A673 (cell line): ENCODE measurements around the gene CALN1. TPM values are rescaled to one million over a fixed set of nuclear protein-coding genes. Genes with fewer than 3 reads are reported as not detected.

Experiments used
- BruUV-seq: library from RNA; stranded (reverse); fragments of 400-500 nt; replicated peaks from 2 replicates; lab custom pipeline; 2021; lab: Mats Ljungman, UMichigan
- CTCF ChIA-PET: fragments of 300-600 bp; sonication (Branson Sonifier 250); formaldehyde crosslinking; loops from one replicate; lab custom pipeline; 2022; ENCODE audit warnings: antibody characterized with exemption; lab: Charles Lee
- POLR2A ChIA-PET: fragments of 300-600 bp; sonication (Branson Sonifier 250); formaldehyde crosslinking; loops from one replicate; lab custom pipeline; 2022; ENCODE audit warnings: antibody characterized with exemption; ENCODE audit not compliant: low non-redundant PET; lab: Charles Lee
- DNase-seq: peaks from one replicate; pipeline ENCODE4 v3.0.0-alpha.2; 2015; ENCODE audit warnings: low spot score
- H3K27ac ChIP-seq: fragments of 200-600 bp; sonication (generic); 2 replicates; pipeline ENCODE4 v1.5.1; 2016; ENCODE audit warnings: mixed run types, low read depth, mild to moderate bottlenecking, mixed read lengths, antibody characterized with exemption, low read length; ENCODE audit not compliant: poor library complexity, severe bottlenecking
- H3K27me3 ChIP-seq: fragments of 200-600 bp; sonication (generic); replicated peaks from 2 replicates; pipeline ENCODE4 v1.6.1; 2017; ENCODE audit warnings: mixed run types, low read depth, mild to moderate bottlenecking, mixed read lengths, antibody characterized with exemption, low read length; ENCODE audit not compliant: insufficient read depth, poor library complexity
- H3K36me3 ChIP-seq: fragments of 200-600 bp; sonication (generic); 2 replicates; pipeline ENCODE4 v1.6.1; 2016; ENCODE audit warnings: mixed run types, mild to moderate bottlenecking, mixed read lengths, antibody characterized with exemption, low read length; ENCODE audit not compliant: insufficient read depth, poor library complexity, severe bottlenecking
- H3K4me1 ChIP-seq: fragments of 200-600 bp; sonication (generic); 2 replicates; pipeline ENCODE4 v1.6.1; 2017; ENCODE audit warnings: mixed run types, mild to moderate bottlenecking, mixed read lengths, antibody characterized with exemption, low read length; ENCODE audit not compliant: insufficient read depth, poor library complexity, severe bottlenecking
- H3K4me3 ChIP-seq: fragments of 200-600 bp; sonication (generic); 2 replicates; pipeline ENCODE4 v1.5.1; 2016; ENCODE audit warnings: low read depth, mixed run types, mild to moderate bottlenecking, mixed read lengths, low read length; ENCODE audit not compliant: poor library complexity, severe bottlenecking
- H3K9me3 ChIP-seq: fragments of 200-600 bp; sonication (generic); 2 replicates; pipeline ENCODE4 v1.6.1; 2016; ENCODE audit warnings: mixed run types, low read depth, mild to moderate bottlenecking, mixed read lengths, antibody characterized with exemption, low read length; ENCODE audit not compliant: poor library complexity, severe bottlenecking
- CTCF ChIP-seq: fragments of 300-800, 200-600 bp; sonication (generic); conservative IDR thresholded peaks from 2 replicates; pipeline ENCODE4 v1.5.1; 2017; ENCODE audit warnings: low read depth, mild to moderate bottlenecking, antibody characterized with exemption, low read length, moderate library complexity, mixed read lengths
- EZH2 ChIP-seq: fragments of 200-600 bp; sonication (generic); IDR thresholded peaks from 2 replicates; pipeline ENCODE4 v1.6.1; 2017; ENCODE audit warnings: borderline replicate concordance, low read depth, mild to moderate bottlenecking, mixed read lengths, antibody characterized with exemption, low read length; ENCODE audit not compliant: poor library complexity, severe bottlenecking
- intact Hi-C: fragments of 100-400 bp; cut with micrococcal nuclease; formaldehyde crosslinking; loops from one replicate; pipeline ENCODE4 v1.10.0; 2022; ENCODE audit not compliant: unreplicated experiment
- total RNA-seq: library from RNA; stranded (reverse); gene quantifications from 2 replicates; pipeline ENCODE4 v1.2.3, GENCODE V29; 2021

CALN1 gene
- total RNA-seq, 1 experiment from 2014 or later: not detected

GRCh38 chr7:71864130-71864529 lies 548.0 kb downstream of the CALN1 start:
- CTCF ChIA-PET: no interaction called here
- no peaks in the 10 kb centered on the region for H3K4me1 ChIP-seq
- no TSS peak for BruUV-seq
- H3K27ac ChIP-seq: no peak overlapping the region
- DNase-seq: no peak
- no peaks in the 10 kb centered on the region for H3K27me3 ChIP-seq
- no peak overlapping the region for H3K4me3 ChIP-seq
- POLR2A ChIA-PET: no interaction called here
- H3K36me3 ChIP-seq: no peaks in the 10 kb centered on the region
- no peak for TF ChIP-seq CTCF
- no peak for TF ChIP-seq EZH2
- intact Hi-C loops: no loop called here
- H3K9me3 ChIP-seq: peaks cover 14% of the 10 kb centered on the region

- CTCF ChIA-PET: no interaction called here
- BruUV-seq: no TSS peak
- no peaks in the 10 kb centered on the region for H3K36me3 ChIP-seq
Measured at GRCh38 chr7:71860572-71860971, 551.6 kb downstream of the CALN1 start.

GRCh38 chr7:71857338-71857737 lies 554.8 kb downstream of the CALN1 start:
- no TSS peak for BruUV-seq
- Histone ChIP-seq H3K9me3 (peaks cover 14% of the 10 kb centered on the region), H3K36me3 (no peaks in the 10 kb centered on the region), H3K4me3 (no peak overlapping the region), H3K27ac (no peak overlapping the region), H3K4me1 (no peaks in the 10 kb centered on the region), H3K27me3 (no peaks in the 10 kb centered on the region)
- ChIA-PET POLR2A (no interaction called here), CTCF (no interaction called here)
- no peak for DNase-seq
- TF ChIP-seq EZH2 (no peak), CTCF (no peak)
- intact Hi-C loops: no loop called here

More at GRCh38 chr7:71860572-71860971, 551.6 kb downstream of the CALN1 start:
- H3K4me3 ChIP-seq: no peak overlapping the region
- TF ChIP-seq EZH2 (no peak), CTCF (no peak)
- no peak for DNase-seq
- H3K27ac ChIP-seq: no peak overlapping the region
- H3K27me3 ChIP-seq: no peaks in the 10 kb centered on the region
- peaks cover 18% of the 10 kb centered on the region for H3K9me3 ChIP-seq
- H3K4me1 ChIP-seq: no peaks in the 10 kb centered on the region
- POLR2A ChIA-PET: no interaction called here
- intact Hi-C loops: no loop called here
